AG09319 (cell line): ENCODE data around the gene LRCH1.

Source experiments
- DNase-seq: peaks from one replicate; pipeline ENCODE4 v3.0.0-alpha.2; 2010; ENCODE audit warnings: low read depth; ENCODE audit errors: extremely low read depth
- TF ChIP-seq, protein P1 (sequence below): IDR thresholded peaks from 2 replicates; pipeline ENCODE4 v1.5.1; 2011; ENCODE audit warnings: low read depth, mild to moderate bottlenecking, inconsistent platforms, low read length, moderate library complexity

The LRCH1 gene

DNA sequence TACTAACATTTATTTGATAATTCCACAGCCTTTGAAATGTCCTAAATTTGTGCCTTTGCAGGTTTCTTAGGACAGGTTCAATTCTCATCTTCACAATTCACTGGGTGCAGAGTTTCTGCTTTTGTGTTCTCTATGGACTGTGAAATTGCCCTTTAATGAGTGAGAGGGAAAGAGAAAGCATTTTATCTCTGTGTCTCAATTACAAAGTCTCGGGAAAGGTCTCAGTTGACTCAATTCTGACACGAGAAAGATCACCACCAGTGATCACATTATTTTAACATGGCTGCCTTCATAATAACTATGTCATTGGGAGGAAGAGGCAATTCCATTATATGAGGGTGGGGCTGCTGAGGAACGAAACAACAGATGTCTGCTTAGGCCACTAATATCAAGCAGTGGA, 26.2 kb upstream of the LRCH1 start:
- DNase-seq: no peak
- TF ChIP-seq, protein P1, sequence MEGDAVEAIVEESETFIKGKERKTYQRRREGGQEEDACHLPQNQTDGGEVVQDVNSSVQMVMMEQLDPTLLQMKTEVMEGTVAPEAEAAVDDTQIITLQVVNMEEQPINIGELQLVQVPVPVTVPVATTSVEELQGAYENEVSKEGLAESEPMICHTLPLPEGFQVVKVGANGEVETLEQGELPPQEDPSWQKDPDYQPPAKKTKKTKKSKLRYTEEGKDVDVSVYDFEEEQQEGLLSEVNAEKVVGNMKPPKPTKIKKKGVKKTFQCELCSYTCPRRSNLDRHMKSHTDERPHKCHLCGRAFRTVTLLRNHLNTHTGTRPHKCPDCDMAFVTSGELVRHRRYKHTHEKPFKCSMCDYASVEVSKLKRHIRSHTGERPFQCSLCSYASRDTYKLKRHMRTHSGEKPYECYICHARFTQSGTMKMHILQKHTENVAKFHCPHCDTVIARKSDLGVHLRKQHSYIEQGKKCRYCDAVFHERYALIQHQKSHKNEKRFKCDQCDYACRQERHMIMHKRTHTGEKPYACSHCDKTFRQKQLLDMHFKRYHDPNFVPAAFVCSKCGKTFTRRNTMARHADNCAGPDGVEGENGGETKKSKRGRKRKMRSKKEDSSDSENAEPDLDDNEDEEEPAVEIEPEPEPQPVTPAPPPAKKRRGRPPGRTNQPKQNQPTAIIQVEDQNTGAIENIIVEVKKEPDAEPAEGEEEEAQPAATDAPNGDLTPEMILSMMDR: no peak

- TF ChIP-seq, protein P1: no peak
- DNase-seq: no peak
Observed at GRCh38 chr13:46527237-46527636, 25.7 kb upstream of the LRCH1 start.

DNA sequence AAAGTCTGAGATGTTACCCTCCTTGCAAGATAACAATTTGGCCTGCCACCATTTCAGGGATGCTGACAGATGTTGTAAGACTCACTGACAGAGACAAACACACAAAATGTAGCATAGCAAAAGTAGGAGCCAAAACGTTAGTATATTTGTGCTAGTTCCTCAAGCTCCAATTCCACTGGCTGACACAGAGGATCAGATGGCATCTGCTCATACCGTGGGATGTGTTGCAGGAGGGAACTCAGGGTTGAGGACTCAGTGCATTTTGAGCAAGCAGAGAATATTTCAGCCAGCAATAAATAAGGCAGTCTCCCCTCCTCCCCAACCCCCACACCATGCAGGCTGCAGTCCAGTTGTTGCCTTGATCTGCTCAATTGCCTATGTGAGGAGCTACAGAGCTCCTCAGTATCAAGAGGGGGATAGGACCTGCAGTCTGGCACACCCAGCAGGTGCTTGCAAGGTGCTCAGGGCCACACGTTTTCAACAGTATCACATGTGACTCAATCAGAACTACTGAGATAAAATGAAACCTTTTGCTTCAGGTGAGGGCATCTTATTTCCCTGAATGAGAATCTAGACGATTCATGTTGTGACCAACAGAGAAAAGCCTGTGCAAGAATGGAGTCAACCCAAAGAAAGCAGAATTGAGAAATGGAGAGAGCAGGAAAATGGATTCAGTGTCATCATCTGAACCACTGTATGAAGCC, 23.6 kb upstream of the LRCH1 start:
- DNase-seq: no peak
- TF ChIP-seq, protein P1: no peak

DNA sequence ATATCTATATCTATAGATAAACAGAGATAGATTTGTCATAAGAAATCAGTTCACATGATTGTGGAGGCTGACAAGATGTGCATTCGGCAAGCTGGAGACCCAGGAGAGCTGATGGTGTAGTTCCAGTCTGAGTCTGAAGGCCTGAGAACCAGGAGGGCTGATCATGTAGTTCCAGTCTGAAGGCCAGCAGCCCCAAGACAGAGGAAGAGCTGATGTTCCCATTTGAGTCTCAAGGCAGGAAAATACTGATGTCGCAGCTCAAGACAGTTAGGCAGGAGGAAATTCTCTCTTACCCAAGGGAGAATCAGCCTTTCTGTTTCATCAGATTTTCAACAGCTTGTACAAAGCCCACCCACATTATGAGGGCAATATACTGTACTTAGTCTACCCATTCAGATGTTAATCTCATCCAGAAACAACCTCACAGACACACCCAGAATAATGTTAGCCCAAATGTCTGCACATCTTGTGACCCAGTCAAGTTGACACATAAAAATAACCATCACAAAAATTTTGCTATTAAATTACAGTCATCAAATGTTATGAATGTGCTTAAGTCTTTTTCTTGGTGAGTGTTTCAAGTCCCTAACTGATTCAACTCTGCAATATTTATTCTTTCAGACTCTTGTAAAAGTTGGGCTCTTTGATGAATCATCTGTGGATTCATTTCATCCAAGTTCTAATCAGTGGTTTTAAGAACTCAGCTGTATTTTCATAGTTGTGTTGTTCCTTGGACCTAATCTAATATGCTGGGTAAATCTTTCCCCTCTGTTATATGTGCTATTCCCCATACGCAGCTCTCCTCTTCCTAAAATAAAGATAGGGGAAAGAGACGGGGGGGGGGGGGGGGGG, 22.7 kb upstream of the LRCH1 start:
- TF ChIP-seq, protein P1: no peak
- peak; percentile 24 for DNase-seq

- TF ChIP-seq, protein P1: no peak
- no peak for DNase-seq
Observed at GRCh38 chr13:46531953-46532352, 21.0 kb upstream of the LRCH1 start.

DNA sequence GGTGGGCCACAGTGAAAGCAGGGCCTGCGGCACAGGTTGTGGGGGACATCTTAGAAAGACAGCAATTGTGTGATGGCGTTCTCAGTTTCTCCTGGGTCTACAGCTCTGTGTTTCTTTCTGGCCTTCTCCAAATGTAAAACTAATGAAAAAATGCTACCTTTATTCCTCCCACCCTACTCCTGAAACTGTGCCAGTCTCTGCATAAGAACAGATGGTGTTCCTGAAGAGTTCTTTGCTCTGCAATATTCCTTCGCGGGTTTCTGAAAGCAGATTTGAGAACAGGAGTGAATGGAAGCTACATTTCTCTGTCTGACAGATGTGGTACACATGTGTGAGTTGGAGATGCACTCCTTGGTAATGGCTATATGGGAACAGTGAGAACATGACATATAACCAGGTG, 18.0 kb upstream of the LRCH1 start:
- TF ChIP-seq, protein P1: no peak
- no peak for DNase-seq

GRCh38 chr13:46535825-46536224, 17.1 kb upstream of the LRCH1 start:
- DNase-seq: no peak
- TF ChIP-seq, protein P1: no peak
